Measurements from ENCODE around the gene ABCG1.

DNA sequence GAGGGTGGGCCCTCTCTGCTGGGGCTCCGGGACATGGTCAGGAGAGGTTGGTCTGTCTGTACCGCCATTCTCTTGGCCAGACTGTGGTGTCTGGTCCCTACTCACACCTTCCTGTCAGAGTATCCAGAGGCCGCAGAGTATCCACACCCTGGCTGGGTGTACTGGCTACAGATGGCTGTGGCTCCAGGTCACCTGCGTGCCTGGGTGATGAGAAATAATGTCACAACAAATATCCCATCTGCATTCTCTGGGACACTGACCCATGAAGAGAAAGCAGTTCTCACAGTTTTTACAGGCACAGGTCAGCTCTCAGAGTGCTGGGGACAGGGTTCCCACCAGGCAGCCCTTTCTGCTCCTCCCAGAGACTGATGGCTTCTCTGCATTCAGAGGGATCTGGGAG is 37.4 kb downstream of the ABCG1 start:
- TF ChIP-seq, protein P1, sequence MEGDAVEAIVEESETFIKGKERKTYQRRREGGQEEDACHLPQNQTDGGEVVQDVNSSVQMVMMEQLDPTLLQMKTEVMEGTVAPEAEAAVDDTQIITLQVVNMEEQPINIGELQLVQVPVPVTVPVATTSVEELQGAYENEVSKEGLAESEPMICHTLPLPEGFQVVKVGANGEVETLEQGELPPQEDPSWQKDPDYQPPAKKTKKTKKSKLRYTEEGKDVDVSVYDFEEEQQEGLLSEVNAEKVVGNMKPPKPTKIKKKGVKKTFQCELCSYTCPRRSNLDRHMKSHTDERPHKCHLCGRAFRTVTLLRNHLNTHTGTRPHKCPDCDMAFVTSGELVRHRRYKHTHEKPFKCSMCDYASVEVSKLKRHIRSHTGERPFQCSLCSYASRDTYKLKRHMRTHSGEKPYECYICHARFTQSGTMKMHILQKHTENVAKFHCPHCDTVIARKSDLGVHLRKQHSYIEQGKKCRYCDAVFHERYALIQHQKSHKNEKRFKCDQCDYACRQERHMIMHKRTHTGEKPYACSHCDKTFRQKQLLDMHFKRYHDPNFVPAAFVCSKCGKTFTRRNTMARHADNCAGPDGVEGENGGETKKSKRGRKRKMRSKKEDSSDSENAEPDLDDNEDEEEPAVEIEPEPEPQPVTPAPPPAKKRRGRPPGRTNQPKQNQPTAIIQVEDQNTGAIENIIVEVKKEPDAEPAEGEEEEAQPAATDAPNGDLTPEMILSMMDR (IDR thresholded peaks at IDR 0.05): no peak
- TF ChIP-seq CEBPB (IDR thresholded peaks at IDR 0.05) (no peak), POLR2A (IDR thresholded peaks at IDR 0.05; ENCODE audit: low read length) (no peak), RFX5 (IDR thresholded peaks at IDR 0.05) (no peak), EP300 (IDR thresholded peaks at IDR 0.05) (no peak), RAD21 (conservative IDR thresholded peaks at IDR 0.05 in 1 of 2, IDR thresholded peaks at IDR 0.05 in 1 of 2) (no peak), RCOR1 (IDR thresholded peaks at IDR 0.05; ENCODE audit: low read depth, low read length) (no peak), NFE2L2 (conservative IDR thresholded peaks at IDR 0.05; ENCODE audit: low read length) (no peak), POLR2AphosphoS2 (conservative IDR thresholded peaks at IDR 0.05; ENCODE audit: low read length) (no peak), JUN (IDR thresholded peaks at IDR 0.05) (no peak), SMC3 (IDR thresholded peaks at IDR 0.05) (no peak)
- TF ChIP-seq, protein P2, sequence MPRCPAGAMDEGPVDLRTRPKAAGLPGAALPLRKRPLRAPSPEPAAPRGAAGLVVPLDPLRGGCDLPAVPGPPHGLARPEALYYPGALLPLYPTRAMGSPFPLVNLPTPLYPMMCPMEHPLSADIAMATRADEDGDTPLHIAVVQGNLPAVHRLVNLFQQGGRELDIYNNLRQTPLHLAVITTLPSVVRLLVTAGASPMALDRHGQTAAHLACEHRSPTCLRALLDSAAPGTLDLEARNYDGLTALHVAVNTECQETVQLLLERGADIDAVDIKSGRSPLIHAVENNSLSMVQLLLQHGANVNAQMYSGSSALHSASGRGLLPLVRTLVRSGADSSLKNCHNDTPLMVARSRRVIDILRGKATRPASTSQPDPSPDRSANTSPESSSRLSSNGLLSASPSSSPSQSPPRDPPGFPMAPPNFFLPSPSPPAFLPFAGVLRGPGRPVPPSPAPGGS (IDR thresholded peaks at IDR 0.05): no peak
- TF ChIP-seq, protein P3, sequence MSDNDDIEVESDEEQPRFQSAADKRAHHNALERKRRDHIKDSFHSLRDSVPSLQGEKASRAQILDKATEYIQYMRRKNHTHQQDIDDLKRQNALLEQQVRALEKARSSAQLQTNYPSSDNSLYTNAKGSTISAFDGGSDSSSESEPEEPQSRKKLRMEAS (IDR thresholded peaks at IDR 0.05): no peak
